Progenitor cell of endocrine pancreas (in vitro differentiated cells): ENCODE results near the gene HOXC11. TPM values are rescaled to one million over a fixed set of nuclear protein-coding genes. Genes with fewer than 3 reads are reported as not detected.

Source experiments
- DNase-seq: peaks from one replicate; pipeline ENCODE4 v3.0.0; 2021; ENCODE audit warnings: low spot score; ENCODE audit not compliant: unreplicated experiment
- H3K27ac Mint-ChIP-seq: 2 replicates; pipeline ENCODE4 v1.8.0; 2021; ENCODE audit warnings: mild to moderate bottlenecking, moderate library complexity, mixed read lengths
- H3K27me3 Mint-ChIP-seq: 2 replicates; pipeline ENCODE4 v1.8.0; 2021; ENCODE audit warnings: mixed read lengths
- H3K36me3 Mint-ChIP-seq: 2 replicates; pipeline ENCODE4 v1.8.0; 2022; ENCODE audit warnings: mixed read lengths; ENCODE audit not compliant: insufficient read depth
- H3K4me1 Mint-ChIP-seq: 2 replicates; pipeline ENCODE4 v1.8.0; 2021; ENCODE audit warnings: low read depth, mixed read lengths
- H3K4me3 Mint-ChIP-seq: 2 replicates; pipeline ENCODE4 v1.8.0; 2021; ENCODE audit warnings: low read depth, mild to moderate bottlenecking, moderate library complexity, mixed read lengths
- H3K9me3 Mint-ChIP-seq: 2 replicates; pipeline ENCODE4 v1.8.0; 2021; ENCODE audit warnings: low read depth, mixed read lengths
- CTCF ChIP-seq: fragments of 200-600 bp; sonication (generic); IDR thresholded peaks from one replicate; pipeline ENCODE4 v1.5.0; 2021; ENCODE audit warnings: antibody characterized with exemption, mild to moderate bottlenecking; ENCODE audit not compliant: unreplicated experiment
- total RNA-seq: library from RNA; stranded (reverse); gene quantifications from 2 replicates; pipeline ENCODE4 v1.2.1, GENCODE V29; 2021

HOXC11 gene
- total RNA-seq, 1 donor from 2014 or later = not detected

DNA sequence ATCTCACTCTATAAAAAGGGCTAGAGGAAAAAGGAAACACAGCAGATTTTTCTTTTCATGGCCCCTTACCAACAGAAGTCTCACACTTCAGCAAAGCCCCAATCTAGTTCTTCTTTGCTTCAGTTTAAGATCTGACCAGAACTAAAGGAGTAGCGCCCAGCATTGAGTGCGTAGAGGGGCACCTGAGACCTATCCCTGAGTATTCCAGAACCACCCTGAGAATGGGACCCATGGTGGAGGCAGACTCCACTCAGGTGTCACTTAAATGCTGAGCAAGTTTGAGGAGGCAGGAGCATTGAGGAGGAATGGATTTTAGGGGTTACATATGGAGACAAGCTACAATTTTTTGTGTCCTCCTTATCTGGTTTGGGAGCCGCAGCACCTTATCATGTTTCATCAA lies 1.8 kb upstream of the HOXC11 start:
- Mint-ChIP-seq H3K36me3 (no peaks in the 10 kb centered on the region), H3K4me3 (no peak overlapping the region), H3K27ac (no peak overlapping the region), H3K4me1 (no peaks in the 10 kb centered on the region), H3K9me3 (no peaks in the 10 kb centered on the region), H3K27me3 (peaks cover 93% of the 10 kb centered on the region)
- no peak for DNase-seq
- TF ChIP-seq CTCF = no peak

- H3K27me3 Mint-ChIP-seq = peaks cover 93% of the 10 kb centered on the region
- no peak for DNase-seq
- no peak for TF ChIP-seq CTCF
- H3K9me3 Mint-ChIP-seq = no peaks in the 10 kb centered on the region
- H3K27ac Mint-ChIP-seq = no peak overlapping the region
- no peaks in the 10 kb centered on the region for H3K36me3 Mint-ChIP-seq
- no peak overlapping the region for H3K4me3 Mint-ChIP-seq
- no peaks in the 10 kb centered on the region for H3K4me1 Mint-ChIP-seq
Observed at GRCh38 chr12:53971686-53972085, 1.2 kb upstream of the HOXC11 start.

DNA sequence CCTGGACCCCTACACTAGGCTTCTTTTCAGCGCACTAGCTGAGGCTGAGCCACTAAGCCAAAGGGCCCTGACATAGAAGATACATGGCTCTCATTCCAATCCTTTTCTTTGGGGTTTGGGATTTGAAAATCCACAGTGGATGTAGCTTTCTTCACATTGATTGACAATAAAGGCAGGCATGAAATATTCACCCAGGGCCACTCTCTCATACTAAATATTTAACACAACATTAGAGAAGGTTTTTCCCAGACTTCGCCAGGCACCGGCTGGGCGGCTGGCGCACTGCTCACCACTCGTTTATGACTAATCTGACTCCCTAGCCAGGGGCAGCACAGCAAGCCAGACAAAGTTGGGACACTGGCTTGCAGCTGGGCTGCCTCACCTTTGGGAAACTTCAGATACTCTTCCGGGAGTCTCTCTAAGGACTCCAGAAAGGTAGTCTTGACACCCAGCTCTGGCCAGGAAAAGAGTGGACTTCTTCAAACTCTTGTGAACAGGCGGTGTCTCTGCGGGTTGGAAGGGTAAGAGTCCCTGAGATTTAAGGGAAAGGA lies 699 bp upstream of the HOXC11 start:
- no peak overlapping the region for H3K4me3 Mint-ChIP-seq
- H3K27ac Mint-ChIP-seq = no peak overlapping the region
- H3K27me3 Mint-ChIP-seq = peaks cover 93% of the 10 kb centered on the region

GRCh38 chr12:53973236-53974042 lies 513 bp downstream of the HOXC11 start:
- H3K4me3 Mint-ChIP-seq = no peak overlapping the region
- peaks cover 93% of the 10 kb centered on the region for H3K27me3 Mint-ChIP-seq

More for the DNA sequence above, 699 bp upstream of the HOXC11 start:
- Mint-ChIP-seq H3K4me1 (no peaks in the 10 kb centered on the region), H3K9me3 (no peaks in the 10 kb centered on the region), H3K36me3 (no peaks in the 10 kb centered on the region)
- DNase-seq = no peak
- no peak for TF ChIP-seq CTCF

More at GRCh38 chr12:53973236-53974042, 513 bp downstream of the HOXC11 start:
- no peak for TF ChIP-seq CTCF
- DNase-seq = no peak
- H3K36me3 Mint-ChIP-seq = no peaks in the 10 kb centered on the region
- H3K9me3 Mint-ChIP-seq = no peaks in the 10 kb centered on the region
- H3K27ac Mint-ChIP-seq = no peak overlapping the region
- H3K4me1 Mint-ChIP-seq = no peaks in the 10 kb centered on the region
